ENCODE data around the gene RBBP8. TPM values are rescaled to one million over a fixed set of nuclear protein-coding genes. Genes with fewer than 3 reads are reported as not detected.

Gene RBBP8
- total RNA-seq, 1 donor from 2014 or later: 1.9 TPM

- Histone ChIP-seq H3K36me3 (no peaks in the 10 kb centered on the region), H3K27ac (no peak overlapping the region), H3K4me3 (no peak overlapping the region), H3K4me1 (no peaks in the 10 kb centered on the region), H3K27me3 (no peaks in the 10 kb centered on the region), H3K9me3 (no peaks in the 10 kb centered on the region)
- TF ChIP-seq, protein P1, sequence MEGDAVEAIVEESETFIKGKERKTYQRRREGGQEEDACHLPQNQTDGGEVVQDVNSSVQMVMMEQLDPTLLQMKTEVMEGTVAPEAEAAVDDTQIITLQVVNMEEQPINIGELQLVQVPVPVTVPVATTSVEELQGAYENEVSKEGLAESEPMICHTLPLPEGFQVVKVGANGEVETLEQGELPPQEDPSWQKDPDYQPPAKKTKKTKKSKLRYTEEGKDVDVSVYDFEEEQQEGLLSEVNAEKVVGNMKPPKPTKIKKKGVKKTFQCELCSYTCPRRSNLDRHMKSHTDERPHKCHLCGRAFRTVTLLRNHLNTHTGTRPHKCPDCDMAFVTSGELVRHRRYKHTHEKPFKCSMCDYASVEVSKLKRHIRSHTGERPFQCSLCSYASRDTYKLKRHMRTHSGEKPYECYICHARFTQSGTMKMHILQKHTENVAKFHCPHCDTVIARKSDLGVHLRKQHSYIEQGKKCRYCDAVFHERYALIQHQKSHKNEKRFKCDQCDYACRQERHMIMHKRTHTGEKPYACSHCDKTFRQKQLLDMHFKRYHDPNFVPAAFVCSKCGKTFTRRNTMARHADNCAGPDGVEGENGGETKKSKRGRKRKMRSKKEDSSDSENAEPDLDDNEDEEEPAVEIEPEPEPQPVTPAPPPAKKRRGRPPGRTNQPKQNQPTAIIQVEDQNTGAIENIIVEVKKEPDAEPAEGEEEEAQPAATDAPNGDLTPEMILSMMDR (IDR thresholded peaks at IDR 0.05): no peak
- no peak for DNase-seq (ENCODE audit: low spot score in 2 of 2)
- intact Hi-C loops (cut with DNase I): no loop called here
Observed at GRCh38 chr18:23066504-23067039, 133.4 kb downstream of the RBBP8 start.

DNA sequence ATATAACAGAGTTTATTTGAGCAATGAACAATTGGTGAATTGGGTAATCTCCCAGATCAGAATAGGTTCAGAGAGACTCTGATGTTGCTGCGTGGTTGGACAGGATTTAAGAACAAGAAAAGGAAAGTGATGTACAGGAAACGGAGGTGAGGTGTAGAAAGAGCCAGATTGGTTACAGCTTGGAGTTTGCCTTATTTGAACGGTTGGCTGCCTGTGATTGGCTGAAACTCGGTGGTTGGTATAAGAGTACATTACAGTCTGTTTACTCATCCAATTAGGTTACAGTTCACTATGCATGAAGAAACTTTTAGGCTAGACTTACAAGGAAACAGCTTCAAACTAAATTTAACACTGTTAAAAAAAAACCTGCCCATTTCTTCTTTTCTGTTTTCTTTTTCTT lies 134.1 kb downstream of the RBBP8 start:
- H3K4me1 ChIP-seq: no peaks in the 10 kb centered on the region
- H3K27ac ChIP-seq: no peak overlapping the region
- TF ChIP-seq, protein P1 (IDR thresholded peaks at IDR 0.05): no peak
- no peaks in the 10 kb centered on the region for H3K27me3 ChIP-seq
- H3K36me3 ChIP-seq: no peaks in the 10 kb centered on the region
- H3K4me3 ChIP-seq: no peak overlapping the region
- no peaks in the 10 kb centered on the region for H3K9me3 ChIP-seq
- DNase-seq (ENCODE audit: low spot score in 2 of 2): no peak
- intact Hi-C loops (cut with DNase I): no loop called here

DNA sequence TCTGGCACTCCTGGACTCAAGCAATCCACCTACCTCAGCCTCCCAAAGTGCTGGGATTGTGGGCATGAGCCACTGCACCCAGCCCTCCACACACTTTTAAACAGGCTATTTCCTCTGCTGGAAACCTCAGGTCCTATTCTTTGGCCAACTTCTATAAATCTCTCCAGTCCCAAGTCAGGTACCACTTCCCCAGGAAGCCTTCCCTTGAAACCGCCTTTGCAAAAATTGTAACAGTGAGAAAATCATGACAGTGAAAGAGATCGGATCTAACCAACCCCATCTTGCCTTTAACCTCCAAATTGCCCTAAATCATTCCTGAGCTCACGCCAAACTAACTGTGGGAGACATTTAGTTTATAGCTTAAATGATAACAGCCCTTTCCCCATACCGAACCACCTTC lies 134.9 kb downstream of the RBBP8 start:
- Histone ChIP-seq H3K4me1 (no peaks in the 10 kb centered on the region), H3K9me3 (no peaks in the 10 kb centered on the region), H3K4me3 (no peak overlapping the region), H3K27me3 (no peaks in the 10 kb centered on the region), H3K36me3 (no peaks in the 10 kb centered on the region), H3K27ac (no peak overlapping the region)
- TF ChIP-seq, protein P1 (IDR thresholded peaks at IDR 0.05): no peak
- intact Hi-C loops (cut with DNase I): no loop called here
- no peak for DNase-seq (ENCODE audit: low spot score in 2 of 2)

DNA sequence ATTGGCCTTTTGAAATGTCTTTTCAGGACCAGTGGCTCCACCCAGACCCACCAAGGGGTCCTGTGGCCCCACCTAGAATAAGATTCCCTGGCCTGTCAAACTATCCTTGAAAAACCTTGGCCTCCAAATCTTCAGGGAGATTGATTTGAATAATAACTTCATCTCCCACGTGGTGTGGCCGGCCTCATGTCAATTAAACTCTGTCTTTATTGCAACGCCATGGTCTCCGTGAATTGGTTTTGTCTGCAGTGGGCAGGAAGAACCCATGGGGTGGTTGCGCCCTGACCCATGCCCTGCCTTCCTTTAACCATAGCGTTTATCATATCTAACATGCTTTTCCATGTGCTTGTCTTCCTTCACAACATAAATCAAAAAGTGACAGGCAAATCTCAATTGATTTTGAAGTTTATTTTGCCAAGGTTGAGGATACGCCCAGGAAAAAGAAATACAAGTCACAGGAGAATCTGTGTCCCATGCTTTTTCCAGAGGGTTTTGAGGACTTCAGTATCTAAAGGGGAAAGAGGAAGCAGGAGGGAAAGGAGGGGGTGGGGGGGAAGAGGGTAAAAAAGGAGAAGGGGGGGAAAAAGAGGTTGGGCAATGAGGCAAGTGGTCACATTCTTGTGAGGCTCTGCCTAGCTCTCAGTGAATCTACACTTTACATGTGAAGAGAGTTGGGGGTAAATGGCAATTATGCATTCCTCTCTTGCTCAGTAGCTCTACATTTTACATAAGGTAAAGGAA lies 135.6 kb downstream of the RBBP8 start:
- intact Hi-C loops (cut with DNase I): no loop called here

GRCh38 chr18:23069481-23069880 lies 136.4 kb downstream of the RBBP8 start:
- H3K27me3 ChIP-seq: no peaks in the 10 kb centered on the region
- intact Hi-C loops (cut with DNase I): no loop called here
- DNase-seq (ENCODE audit: low spot score in 2 of 2): no peak
- no peaks in the 10 kb centered on the region for H3K9me3 ChIP-seq
- H3K36me3 ChIP-seq: no peaks in the 10 kb centered on the region
- no peak overlapping the region for H3K27ac ChIP-seq
- H3K4me3 ChIP-seq: no peak overlapping the region
- no peaks in the 10 kb centered on the region for H3K4me1 ChIP-seq
- TF ChIP-seq, protein P1 (IDR thresholded peaks at IDR 0.05): no peak

More for the DNA sequence above, 135.6 kb downstream of the RBBP8 start:
- DNase-seq (ENCODE audit: low spot score in 2 of 2): no peak
- Histone ChIP-seq H3K4me3 (no peak overlapping the region), H3K27me3 (no peaks in the 10 kb centered on the region), H3K9me3 (no peaks in the 10 kb centered on the region), H3K27ac (no peak overlapping the region), H3K4me1 (no peaks in the 10 kb centered on the region), H3K36me3 (no peaks in the 10 kb centered on the region)
- TF ChIP-seq, protein P1 (IDR thresholded peaks at IDR 0.05): no peak
